Hindlimb muscle (tissue), 1 donor: ENCODE measurements around the gene ATP6V1G2. TPM values are rescaled to one million over a fixed set of nuclear protein-coding genes. Genes with fewer than 3 reads are reported as not detected.
"Not testable (repeated sequence)": the region's sequence is repeated elsewhere in the genome, so short reads cannot be mapped to it uniquely, and the experiment has no call there.

Source experiments
- DNase-seq: peaks from one replicate; pipeline ENCODE4 v3.0.0-alpha.2; 2013
- polyA plus RNA-seq: library from polyadenylated mRNA; unstranded; fragments of 120-200 nt; gene quantifications from one replicate; pipeline ENCODE4 v1.2.1, GENCODE V29; 2013; ENCODE audit not compliant: insufficient read length

Gene ATP6V1G2
- polyA plus RNA-seq: 4.2 TPM

DNA sequence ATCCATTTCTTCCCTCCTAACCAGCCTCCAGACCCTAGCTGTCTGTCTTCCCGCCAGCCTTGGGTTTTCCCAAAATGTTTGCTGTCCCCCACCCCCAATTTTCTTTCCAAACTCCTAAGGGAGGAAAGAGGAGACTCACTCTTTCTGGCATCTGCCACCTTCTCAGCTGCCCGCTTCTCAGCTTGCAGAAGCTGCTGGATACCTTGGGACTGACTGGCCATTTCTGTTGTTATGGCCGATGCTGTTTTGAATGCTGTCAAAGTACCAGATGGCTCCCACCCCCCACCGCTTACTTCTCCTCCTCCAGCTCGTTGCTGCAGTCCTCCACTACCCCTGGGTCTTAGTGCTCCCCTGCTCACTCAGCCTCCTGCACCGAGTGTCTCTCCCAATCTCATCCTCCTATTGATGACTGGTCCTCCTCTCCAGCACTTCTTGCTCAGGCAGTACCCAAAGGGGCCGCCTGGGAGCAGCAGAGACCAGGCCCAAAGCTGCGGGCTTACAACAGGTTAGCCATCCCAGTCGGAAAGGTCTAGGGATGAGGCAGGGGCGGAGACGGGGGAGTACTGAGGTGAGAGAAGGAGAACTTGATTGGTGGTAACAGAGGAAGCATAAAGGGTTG is at the start of gene ATP6V1G2:
ATP6V1G2 (minus strand) TSS at position 270 of the 619 bp plus-strand sequence; CDS start at position 221, 49 bp downstream.
- DNase-seq: peak; percentile 89

DNA sequence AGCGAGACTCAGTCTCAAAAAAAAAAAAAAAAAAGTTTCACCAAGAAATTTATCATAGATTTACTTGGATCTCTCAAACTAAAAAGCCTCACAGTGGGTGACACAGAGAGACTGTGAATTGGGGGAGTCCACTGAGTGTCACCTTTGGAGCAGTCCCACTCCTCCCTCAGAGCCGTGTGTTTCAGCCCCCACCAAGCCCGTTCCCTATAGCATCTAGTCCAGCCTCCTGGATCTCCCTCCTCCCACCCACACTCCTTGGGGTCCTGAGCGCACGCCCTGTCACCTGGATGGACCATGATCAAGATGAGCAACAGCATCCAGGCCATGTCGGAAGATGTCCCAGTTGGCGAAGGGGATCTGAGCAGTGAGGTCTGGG is 46.0 kb upstream of the ATP6V1G2 start:
- no peak for DNase-seq

DNA sequence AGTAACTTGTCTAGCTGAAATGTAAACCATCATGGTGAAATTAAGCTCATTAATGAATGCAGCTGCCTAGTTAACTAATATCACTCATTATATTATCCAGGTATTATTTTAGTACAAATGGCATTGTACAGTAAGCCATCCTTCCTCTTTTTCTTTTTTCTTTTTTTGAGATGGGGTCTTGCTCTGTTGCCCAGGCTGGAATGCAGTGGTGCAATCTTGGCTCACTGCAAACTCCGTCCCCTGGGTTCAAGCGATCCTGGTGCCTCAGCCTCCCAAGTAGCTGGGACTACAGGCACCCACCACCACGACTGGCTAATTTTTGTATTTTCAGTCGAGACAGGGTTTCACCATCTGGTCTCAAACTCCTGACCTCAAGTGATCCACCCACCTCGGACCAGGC is 44.3 kb upstream of the ATP6V1G2 start:
- not testable (repeated sequence) for DNase-seq

DNA sequence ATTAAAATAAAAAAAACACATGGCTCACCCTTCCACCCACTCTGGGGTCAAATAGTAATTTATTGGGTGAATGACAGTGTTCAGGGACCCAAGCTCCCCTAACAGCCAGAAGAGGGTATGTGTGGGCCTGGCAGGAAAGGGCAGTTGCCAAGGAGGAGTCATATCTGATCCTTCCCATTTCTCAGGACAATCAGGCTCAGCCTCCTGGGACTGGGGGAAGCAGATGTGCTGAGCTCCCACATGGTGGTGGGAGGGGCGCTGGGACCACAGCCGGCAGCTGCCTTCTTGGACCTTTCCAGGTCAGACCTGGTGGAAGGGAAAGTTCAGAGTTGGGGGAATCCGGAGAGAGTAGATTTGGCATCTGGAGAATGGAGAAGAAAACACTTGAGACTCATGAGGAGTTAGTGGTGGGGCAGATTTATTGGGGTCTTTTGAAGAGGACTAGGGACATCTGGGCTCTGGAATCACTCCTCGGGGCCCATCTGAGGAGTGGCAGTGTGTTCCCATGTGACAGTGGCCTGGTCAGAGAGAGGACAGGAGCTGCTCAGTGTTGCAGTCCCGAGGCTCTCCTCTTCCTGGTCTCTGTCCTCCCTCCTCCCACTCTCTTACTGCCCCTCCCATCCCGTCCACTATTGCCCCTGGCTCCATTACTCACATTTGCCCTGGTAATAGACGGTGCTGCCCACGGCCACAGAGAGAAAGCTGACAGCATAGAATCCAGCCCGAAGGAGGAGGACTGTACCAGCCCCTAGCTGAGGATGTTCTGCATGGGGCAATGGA is 42.7 kb upstream of the ATP6V1G2 start:
- no peak for DNase-seq

DNA sequence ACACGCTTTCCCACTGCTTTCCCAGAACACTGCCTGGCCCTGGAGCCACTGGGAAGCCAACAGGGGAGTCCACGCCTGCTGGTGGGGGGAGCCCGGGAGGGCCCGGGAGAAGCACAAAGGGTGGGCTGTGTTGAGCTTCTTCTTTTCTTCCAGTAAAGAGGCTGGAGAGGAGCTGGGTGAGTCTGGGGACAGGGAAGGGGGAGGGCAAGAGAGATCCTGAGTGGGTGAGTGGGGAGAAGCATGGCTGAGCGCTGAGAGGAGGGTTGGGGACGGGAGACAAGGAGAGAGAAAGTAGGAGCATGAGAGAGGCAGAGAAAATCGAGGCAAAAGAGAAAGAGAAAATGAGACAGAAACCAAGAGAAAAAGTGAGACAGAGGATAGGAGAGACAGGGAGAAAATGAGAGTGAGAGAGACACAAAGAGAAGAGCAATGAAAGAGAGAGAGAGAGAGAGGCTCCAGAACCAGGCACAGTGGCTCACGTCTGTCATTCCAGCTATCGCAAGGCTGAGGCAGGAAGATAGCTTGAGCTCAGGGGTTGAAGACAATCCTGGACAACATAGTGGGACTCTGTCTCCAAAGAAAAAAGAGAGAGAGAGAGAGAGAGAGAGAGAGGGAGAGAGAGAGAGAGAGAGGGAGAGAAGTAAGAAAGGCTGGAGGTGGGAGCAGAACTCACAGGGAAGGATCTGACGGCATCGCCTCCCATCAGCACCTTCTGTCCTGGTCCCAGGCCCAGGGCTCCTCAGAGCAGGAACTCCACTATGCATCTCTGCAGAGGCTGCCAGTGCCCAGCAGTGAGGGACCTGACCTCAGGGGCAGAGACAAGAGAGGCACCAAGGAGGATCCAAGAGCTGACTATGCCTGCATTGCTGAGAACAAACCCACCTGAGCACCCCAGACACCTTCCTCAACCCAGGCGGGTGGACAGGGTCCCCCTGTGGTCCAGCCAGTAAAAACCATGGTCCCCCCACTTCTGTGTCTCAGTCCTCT is 41.7 kb upstream of the ATP6V1G2 start:
- no peak for DNase-seq

DNA sequence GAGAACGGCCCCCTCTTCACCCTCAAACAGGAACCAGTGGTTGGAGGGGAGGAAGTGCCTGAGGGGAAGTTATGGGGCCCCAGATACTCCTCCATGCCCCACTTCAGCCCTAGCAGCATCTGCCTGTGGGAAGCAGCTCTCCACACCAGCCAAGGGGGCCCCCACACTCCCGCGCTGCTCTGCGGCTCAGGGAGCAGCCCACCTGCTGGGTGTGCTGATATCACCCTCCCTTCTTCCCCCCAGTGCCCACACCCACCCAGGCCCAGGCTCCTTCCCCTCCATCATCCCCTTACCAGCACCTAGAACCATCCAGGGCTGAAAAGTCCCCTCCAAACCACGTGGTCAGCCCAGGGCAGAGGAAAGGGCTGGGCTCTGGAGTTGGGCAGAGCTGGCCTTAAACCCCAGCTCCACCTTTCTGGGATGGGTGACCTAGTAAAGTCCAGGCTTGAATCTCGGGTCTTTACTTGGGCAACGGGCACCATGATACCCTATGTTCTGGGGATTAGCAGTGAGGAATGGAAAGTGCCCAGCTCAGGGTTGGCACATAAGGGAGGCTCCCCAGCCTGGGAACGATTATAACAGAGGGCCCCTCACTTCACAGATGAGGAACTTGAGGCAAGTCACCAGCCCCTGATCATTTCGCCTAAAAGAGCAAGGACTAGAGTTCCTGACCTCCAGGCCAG is 40.3 kb upstream of the ATP6V1G2 start:
- no peak for DNase-seq

DNA sequence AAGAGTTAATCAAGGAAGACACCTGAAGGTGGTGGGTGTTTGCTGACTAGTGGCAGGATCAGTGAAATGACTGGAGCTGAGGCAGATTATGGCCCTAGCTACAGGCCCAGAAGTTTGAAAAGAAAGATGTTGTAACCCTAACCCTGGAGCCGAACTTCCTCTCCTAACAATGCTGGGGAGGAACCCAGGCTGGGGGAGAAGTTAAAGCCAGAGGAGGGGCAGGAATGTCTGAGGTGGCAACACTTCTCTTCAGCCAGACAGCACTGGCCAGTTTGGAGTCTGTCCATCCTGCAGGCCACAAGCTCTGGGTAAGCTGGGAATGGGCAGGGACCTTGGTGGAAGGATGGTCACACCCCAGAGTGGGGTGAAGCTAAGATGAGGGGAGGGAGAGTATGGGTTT is 39.6 kb upstream of the ATP6V1G2 start, which contains the start of gene LST1:
LST1 (plus strand) TSS at position 270 of the 400 bp plus-strand sequence. CDS start 1,023 bp downstream, outside the sequence.
- no peak for DNase-seq

DNA sequence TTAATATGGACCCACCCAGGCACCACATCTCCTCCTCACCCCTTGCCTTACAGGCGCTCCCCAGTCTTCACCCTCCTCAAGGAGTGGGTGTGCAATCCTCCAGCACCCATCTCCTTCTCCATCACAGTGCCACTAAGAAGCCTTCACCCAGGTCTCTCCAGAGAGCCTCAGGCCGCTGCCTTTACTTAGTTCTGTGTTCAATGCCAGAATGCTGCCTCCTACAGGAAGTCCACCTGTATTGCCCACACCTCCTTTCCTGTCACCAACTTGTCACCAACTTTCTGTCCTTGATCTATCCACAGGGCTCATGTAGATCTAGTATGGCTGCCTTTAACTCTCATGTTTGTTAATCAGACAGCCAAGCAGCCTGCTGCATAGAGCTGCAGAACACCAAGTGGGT is 39.1 kb upstream of the ATP6V1G2 start:
- no peak for DNase-seq

DNA sequence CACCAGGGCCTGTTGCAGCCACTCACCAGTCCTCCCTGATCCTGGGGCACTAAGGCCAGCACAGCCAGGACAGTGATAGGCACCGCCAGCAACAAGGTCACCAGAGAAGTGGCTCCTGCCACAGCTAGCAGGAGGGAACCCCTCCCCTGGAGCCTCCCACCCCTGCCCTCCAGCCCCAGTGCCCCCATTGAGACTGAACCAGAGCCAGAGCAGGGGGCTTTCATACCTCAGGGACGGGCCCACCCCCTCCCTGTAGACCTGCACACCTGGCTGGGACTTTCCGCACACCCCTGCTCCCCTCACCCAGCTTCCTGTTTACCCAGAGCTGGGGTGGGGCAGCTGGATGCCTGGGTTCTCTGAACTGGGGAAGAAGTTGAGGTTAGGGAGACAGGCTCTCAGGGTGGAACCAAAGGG is 35.8 kb upstream of the ATP6V1G2 start, which contains the start of gene LTB:
LTB (minus strand) TSS at position 195 of the 414 bp plus-strand sequence; CDS start at position 188, 7 bp downstream.
- no peak for DNase-seq

DNA sequence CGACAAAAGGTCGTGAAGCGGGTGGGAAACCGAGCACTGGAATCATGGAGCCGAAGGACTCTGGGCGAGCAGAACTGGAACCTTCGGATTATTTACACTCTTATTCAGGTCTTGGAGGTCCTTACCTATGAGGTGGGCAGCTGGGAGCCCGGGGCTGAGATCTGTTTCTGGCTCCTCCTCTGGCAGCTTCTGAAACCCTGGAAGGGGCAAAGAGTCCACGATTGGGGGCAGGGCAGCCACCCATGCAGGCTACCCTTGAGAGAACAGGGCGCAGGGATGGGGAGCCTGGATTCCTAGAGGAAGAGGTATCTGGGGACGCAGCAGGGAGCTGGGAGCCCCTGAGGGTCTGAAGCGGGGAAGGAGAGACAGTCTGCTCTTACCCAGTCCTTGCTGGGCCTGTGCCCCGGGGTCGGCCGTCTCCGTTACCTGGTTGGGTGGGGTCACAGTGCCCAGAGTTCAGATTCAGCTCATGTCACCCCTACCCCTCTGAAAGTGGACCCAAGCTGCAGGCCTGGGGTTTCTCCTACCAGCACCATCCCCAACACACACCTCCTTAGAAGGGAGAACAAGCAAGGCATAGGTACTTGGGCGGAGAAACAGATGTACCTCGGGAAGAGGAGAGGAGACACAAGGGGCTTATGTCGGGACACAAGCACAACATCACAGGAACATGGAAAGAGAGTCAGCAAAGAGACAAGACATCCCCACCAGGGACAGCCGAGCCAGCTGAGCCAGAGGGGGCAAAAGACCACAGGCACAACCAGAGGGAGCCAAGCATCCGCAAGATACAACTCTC is 35.2 kb upstream of the ATP6V1G2 start:
- DNase-seq: no peak

DNA sequence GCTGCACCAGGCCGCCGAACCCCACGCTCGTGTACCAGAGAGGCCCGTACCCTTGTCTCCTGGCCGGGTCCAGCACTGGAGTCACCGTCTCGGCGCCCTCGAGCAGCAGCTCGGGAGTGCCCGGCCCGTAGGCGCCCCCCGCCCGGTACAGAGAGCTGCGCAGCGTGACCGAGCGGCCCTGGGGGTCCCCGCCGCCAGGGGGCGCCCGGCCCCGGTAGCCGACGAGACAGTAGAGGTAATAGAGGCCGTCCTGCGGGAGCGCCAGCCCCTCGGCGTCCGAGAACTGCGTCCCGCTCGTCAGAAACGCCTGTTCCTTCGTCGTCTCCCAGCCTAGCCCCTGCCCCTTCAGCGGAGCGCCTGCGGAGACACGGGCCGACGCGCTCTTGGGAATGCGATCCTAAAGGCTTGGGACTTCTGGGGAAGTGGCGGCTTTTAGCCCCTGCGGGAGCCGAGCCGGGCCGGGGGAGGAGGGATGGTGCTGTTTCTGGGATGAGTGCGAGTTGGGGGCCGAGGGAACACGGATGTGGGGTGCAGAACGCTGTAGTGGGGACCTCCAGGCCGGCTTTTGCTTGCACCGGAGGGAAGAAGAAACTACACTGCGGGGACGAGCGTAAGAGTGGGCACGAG is 34.5 kb upstream of the ATP6V1G2 start:
- DNase-seq: peak; percentile 89

DNA sequence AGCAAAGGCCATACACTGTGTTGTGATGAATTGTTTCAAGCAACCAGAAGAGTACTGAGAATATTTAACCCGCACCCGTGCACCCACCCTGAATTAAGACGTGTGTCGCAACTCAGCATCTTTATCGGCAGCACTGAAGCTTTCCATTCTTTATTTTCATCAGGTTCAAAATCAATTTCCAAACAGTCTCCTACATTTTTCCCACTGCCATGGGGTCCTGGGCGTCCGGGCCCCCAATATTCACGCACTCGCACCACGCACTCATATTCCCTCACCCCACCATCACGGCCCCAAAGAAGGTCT is 34.0 kb upstream of the ATP6V1G2 start:
- DNase-seq: no peak

DNA sequence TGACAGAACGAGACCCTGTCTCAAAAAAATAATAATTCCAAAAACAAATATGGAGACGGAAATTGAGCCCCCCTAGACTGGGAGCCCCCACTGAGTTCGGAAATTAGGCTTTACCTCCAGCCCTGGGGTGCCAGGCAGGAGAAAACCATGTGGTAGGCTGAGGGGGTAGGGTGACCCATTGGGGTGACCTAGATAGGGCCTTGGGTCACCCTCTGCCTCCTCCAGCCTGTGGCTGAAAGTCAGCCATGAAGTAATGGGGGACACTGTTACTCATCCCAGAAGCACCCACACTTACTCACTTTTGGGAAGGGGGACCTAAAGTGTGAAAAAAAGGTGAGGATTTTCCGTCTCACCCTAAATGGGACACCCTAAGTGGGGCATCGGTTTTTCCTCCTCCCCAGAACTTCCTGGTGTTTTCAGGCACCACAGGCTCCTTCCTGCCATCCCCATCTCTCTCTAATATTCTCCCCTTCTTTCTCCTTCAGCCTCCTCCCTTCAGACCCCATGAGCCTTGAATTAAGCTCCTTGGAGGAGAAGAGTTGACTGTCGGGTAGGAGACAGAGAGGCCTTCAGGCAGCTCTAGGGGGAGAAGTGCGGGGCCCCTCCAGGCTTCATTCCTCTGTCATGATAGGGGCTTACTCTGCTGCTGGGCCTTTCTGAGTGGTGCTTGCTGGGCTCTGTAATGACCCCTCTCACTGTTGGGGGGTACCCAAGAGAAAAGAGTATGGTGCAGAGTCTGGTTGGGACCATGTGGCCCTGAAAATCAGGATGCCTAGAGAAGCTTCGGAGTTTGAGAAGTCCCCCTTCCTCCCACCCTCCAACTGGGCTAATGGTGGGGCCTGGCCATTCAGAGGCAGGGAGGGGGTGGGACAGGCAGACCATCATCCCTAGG is 33.4 kb upstream of the ATP6V1G2 start:
- no peak for DNase-seq

DNA sequence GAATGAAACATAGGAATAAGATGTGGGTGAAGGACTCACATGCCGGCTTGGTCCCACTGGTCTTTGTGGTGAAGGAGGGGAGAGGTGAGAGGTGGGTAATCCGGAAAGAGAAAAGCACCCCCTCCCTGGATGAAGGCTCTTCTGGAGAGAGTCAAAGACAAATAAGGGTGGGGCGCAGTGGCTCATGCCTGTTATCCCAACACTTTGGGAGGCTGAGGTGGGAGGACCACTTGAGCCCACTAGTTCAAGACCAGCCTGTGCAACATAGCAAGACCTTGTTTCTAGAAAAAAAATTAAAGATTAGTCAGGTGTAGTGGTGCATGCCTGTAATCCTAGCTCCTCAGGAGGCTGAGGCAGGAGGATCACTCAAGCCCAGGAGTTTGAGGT is 32.7 kb upstream of the ATP6V1G2 start:
- no peak for DNase-seq

DNA sequence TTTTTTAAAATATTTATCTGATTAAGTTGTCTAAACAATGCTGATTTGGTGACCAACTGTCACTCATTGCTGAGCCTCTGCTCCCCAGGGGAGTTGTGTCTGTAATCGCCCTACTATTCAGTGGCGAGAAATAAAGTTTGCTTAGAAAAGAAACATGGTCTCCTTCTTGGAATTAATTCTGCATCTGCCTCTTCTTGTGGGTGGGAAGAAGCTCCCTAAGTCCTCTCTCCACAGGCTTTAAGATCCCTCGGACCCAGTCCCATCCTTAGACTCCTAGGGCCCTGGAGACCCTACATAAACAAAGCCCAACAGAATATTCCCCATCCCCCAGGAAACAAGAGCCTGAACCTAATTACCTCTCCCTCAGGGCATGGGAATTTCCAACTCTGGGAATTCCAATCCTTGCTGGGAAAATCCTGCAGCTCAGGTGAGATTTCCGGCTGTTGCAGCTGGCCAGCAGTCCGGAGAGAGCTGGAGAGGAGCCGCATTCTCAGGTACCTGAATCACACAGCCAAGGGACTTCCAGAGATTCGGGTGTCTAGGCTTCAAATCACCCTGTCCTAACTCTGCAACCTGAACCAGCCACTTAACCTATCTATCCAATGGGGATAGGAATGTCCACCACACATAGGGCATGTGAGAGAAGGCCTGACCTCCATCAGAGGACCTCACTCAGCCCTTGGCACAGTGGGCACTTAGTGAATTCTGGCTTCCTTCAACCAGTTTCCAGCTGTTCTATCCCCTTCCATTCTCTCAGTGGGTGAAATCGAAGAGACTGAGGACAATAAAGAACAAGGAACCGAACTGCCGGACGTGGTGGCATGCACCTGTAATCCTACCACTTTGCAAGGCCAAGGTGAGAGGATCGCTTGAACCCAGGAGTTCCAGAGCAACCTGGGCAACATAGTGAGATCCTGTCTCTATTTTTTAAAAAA is 32.0 kb upstream of the ATP6V1G2 start:
- no peak for DNase-seq

DNA sequence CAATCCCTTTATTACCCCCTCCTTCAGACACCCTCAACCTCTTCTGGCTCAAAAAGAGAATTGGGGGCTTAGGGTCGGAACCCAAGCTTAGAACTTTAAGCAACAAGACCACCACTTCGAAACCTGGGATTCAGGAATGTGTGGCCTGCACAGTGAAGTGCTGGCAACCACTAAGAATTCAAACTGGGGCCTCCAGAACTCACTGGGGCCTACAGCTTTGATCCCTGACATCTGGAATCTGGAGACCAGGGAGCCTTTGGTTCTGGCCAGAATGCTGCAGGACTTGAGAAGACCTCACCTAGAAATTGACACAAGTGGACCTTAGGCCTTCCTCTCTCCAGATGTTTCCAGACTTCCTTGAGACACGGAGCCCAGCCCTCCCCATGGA is 31.2 kb upstream of the ATP6V1G2 start:
- DNase-seq: no peak

DNA sequence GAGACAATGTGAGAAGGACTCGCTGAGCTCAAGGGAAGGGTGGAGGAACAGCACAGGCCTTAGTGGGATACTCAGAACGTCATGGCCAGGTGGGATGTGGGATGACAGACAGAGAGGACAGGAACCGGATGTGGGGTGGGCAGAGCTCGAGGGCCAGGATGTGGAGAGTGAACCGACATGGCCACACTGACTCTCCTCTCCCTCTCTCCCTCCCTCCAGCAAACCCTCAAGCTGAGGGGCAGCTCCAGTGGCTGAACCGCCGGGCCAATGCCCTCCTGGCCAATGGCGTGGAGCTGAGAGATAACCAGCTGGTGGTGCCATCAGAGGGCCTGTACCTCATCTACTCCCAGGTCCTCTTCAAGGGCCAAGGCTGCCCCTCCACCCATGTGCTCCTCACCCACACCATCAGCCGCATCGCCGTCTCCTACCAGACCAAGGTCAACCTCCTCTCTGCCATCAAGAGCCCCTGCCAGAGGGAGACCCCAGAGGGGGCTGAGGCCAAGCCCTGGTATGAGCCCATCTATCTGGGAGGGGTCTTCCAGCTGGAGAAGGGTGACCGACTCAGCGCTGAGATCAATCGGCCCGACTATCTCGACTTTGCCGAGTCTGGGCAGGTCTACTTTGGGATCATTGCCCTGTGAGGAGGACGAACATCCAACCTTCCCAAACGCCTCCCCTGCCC is 30.6 kb upstream of the ATP6V1G2 start:
- no peak for DNase-seq
